ENCODE results near the gene KIF5B. TPM values are rescaled to one million over a fixed set of nuclear protein-coding genes. Genes with fewer than 3 reads are reported as not detected.
A peak's percentile ranks its signal among the peaks of the same experiment; 100 is the strongest.

The KIF5B gene
- total and polyA plus RNA-seq, 9 of the 15 experiments (the other 6 are each of a cell fraction or from before 2014, with no cell fraction given): 24.4 to 94.4 (median 68.9) TPM

DNA sequence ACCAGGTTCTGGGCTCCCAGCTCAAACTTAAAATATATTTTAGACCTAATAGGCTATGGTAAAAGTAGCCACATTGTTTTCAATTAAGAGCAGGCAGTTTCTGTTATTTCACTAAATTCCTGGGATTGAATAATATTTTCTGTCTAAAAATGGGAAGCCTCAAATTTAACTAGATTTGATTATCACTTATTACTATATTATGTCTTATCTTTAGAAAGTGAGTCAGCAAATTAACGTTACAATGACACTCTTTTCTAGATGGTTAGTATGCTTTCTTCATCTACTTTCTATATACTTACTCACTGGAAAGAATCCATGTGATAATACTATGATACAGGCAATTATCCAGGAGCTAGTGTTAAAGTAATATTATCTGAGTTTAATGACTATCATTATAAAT lies 27.5 kb downstream of the KIF5B start:
- no peaks in the 10 kb centered on the region for H3K27me3 ChIP-seq (ENCODE audit: control insufficient read depth in 2 of 2, insufficient read depth in 2 of 2, low read length in 2 of 2)
- DNase-seq (ENCODE audit: extremely low read depth in 1 of 4, low spot score in 3 of 4) (no peak), ATAC-seq (no peak), FAIRE-seq (no peak)
- no peaks in the 10 kb centered on the region; the same call in 2 of the 3 replicates for H3K79me2 ChIP-seq (ENCODE audit: control insufficient read depth, insufficient read depth, low read length)
- no peak overlapping the region for H2AFZ ChIP-seq (ENCODE audit: low read depth, low read length)
- H3K9ac ChIP-seq (ENCODE audit: insufficient read depth in 1 of 2, low read depth in 2 of 2, low read length in 2 of 2): no peak overlapping the region
- 0% methylated on average over 1 of the region's 1 CpG for WGBS (ENCODE audit: insufficient coverage, low coverage, missing lambda C conversion rate)
- intact Hi-C loops (cut with micrococcal nuclease) (no loop called here), in situ Hi-C loops (cut with MboI) (no loop called here)
- H3K9me3 ChIP-seq (replicated peaks; ENCODE audit: control insufficient read depth, insufficient read depth, low read depth, low read length): no peaks in the 10 kb centered on the region
- H3K4me3 ChIP-seq: no peak overlapping the region
- CTCF ChIA-PET (ENCODE audit: low intra/inter-chr PET ratio): no interaction called here
- peaks cover 91% of the 10 kb centered on the region for H3K36me3 ChIP-seq (ENCODE audit: control insufficient read depth, insufficient read depth, low read length)
- no peak overlapping the region; the same call in 2 of the 3 replicates for H3K27ac ChIP-seq (ENCODE audit: extremely low read depth, low read depth, low read length)
- H3K4me2 ChIP-seq (ENCODE audit: insufficient read depth, low read length): no peak overlapping the region
- BruUV-seq (replicated peaks): no TSS peak
- no peaks in the 10 kb centered on the region for H3K9me1 ChIP-seq (ENCODE audit: control insufficient read depth, insufficient read depth, low read length)
- H3K4me1 ChIP-seq (replicated peaks in 1 of 2; ENCODE audit: control insufficient read depth in 2 of 2, insufficient read depth in 2 of 2, low read length in 2 of 2): no peaks in the 10 kb centered on the region
- H4K20me1 ChIP-seq (replicated peaks; ENCODE audit: control insufficient read depth, insufficient read depth, low read length): no peaks in the 10 kb centered on the region
- POLR2A ChIA-PET: interaction anchor here (0.6 to 1.3 kb wide), 2 partner anchors 13 to 164 kb away, joined by 3 read pairs; no protein-coding TSS in a partner anchor
- TF ChIP-seq NFE2L1 (tag; IDR thresholded peaks at IDR 0.05; ENCODE audit: borderline replicate concordance, low read depth) (peak; percentile 23; the same call in 1 of the 2 replicates), RBFOX2 (IDR thresholded peaks at IDR 0.05; ENCODE audit: low read depth, low read length) (no peak), MTA3 (IDR thresholded peaks at IDR 0.05; ENCODE audit: borderline replicate concordance) (no peak), ZNF316 (IDR thresholded peaks at IDR 0.05) (peak; percentile 82), MAFG (tag; conservative IDR thresholded peaks at IDR 0.05) (peak; percentile 73), C11orf30 (IDR thresholded peaks at IDR 0.05; ENCODE audit: low read depth) (peak; percentile 49; the same call in 1 of the 2 replicates)
- TF ChIP-seq, protein P1, sequence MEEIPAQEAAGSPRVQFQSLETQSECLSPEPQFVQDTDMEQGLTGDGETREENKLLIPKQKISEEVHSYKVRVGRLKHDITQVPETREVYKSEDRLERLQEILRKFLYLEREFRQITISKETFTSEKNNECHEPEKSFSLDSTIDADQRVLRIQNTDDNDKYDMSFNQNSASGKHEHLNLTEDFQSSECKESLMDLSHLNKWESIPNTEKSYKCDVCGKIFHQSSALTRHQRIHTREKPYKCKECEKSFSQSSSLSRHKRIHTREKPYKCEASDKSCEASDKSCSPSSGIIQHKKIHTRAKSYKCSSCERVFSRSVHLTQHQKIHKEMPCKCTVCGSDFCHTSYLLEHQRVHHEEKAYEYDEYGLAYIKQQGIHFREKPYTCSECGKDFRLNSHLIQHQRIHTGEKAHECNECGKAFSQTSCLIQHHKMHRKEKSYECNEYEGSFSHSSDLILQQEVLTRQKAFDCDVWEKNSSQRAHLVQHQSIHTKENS (CRISPR knock-in tag; IDR thresholded peaks at IDR 0.05): no peak

All from K562 (cell line).